ENCODE measurements around the gene MTERF2. TPM values are rescaled to one million over a fixed set of nuclear protein-coding genes. Genes with fewer than 3 reads are reported as not detected.
"Not testable (repeated sequence)": the region's sequence is repeated elsewhere in the genome, so short reads cannot be mapped to it uniquely, and the experiment has no call there.

MTERF2 gene
- total RNA-seq, 1 donor from 2014 or later = 25.1 TPM

GRCh38 chr12:107011519-107011918 is 24.6 kb upstream of the MTERF2 start:
- H3K9ac ChIP-seq = no peak overlapping the region
- no peaks in the 10 kb centered on the region for H3K36me3 ChIP-seq
- H3K36me3 Mint-ChIP-seq = peaks cover 15% of the 10 kb centered on the region
- no peak overlapping the region for H3K4me3 Mint-ChIP-seq
- no peaks in the 10 kb centered on the region for H3K27me3 ChIP-seq
- no peaks in the 10 kb centered on the region for H4K20me1 ChIP-seq (ENCODE audit: low read depth)
- no peak overlapping the region for H3K27ac ChIP-seq
- TF ChIP-seq EZH2 (IDR thresholded peaks at IDR 0.05) (no peak), CTCF (IDR thresholded peaks at IDR 0.05) (no peak), EZH2phosphoT487 (IDR thresholded peaks at IDR 0.05) (no peak)
- H3K9me3 Mint-ChIP-seq = no peaks in the 10 kb centered on the region
- H3K27ac Mint-ChIP-seq = peak overlapping the region; percentile 21
- H2AFZ ChIP-seq (replicated peaks) = no peak overlapping the region
- H3K79me2 ChIP-seq (ENCODE audit: low read depth) = no peaks in the 10 kb centered on the region
- H3K27me3 Mint-ChIP-seq (ENCODE audit: insufficient read depth, low read depth) = peaks cover 6% of the 10 kb centered on the region
- H3K9me3 ChIP-seq (ENCODE audit: low read depth) = no peaks in the 10 kb centered on the region
- H3F3A ChIP-seq (ENCODE audit: low read depth) = no peaks in the 10 kb centered on the region
- no peak for DNase-seq (ENCODE audit: low spot score)
- H3K4me2 ChIP-seq = no peak overlapping the region
- H3K4me3 ChIP-seq = no peak overlapping the region
- H3K4me1 Mint-ChIP-seq = no peaks in the 10 kb centered on the region
- no peaks in the 10 kb centered on the region for H3K4me1 ChIP-seq

- no peaks in the 10 kb centered on the region for H3K79me2 ChIP-seq (ENCODE audit: low read depth)
- no peaks in the 10 kb centered on the region for H3K4me1 ChIP-seq
- TF ChIP-seq EZH2phosphoT487 (IDR thresholded peaks at IDR 0.05) = no peak
- no peak for TF ChIP-seq CTCF (IDR thresholded peaks at IDR 0.05)
- TF ChIP-seq EZH2 (IDR thresholded peaks at IDR 0.05) = no peak
- H3K27me3 Mint-ChIP-seq (ENCODE audit: insufficient read depth, low read depth) = peaks cover 6% of the 10 kb centered on the region
- H3K4me3 ChIP-seq = no peak overlapping the region
- no peak overlapping the region for H3K27ac ChIP-seq
- H3K36me3 ChIP-seq = no peaks in the 10 kb centered on the region
- H3K4me2 ChIP-seq = no peak overlapping the region
- no peak overlapping the region for H3K4me3 Mint-ChIP-seq
- no peaks in the 10 kb centered on the region for H3F3A ChIP-seq (ENCODE audit: low read depth)
- no peaks in the 10 kb centered on the region for H3K27me3 ChIP-seq
- H2AFZ ChIP-seq (replicated peaks) = no peak overlapping the region
- H4K20me1 ChIP-seq (ENCODE audit: low read depth) = no peaks in the 10 kb centered on the region
- peaks cover 5% of the 10 kb centered on the region for H3K9me3 Mint-ChIP-seq
- peaks cover 17% of the 10 kb centered on the region for H3K36me3 Mint-ChIP-seq
- H3K9me3 ChIP-seq (ENCODE audit: low read depth) = no peaks in the 10 kb centered on the region
- H3K27ac Mint-ChIP-seq = no peak overlapping the region
- no peak for DNase-seq (ENCODE audit: low spot score)
- H3K4me1 Mint-ChIP-seq = no peaks in the 10 kb centered on the region
- H3K9ac ChIP-seq = no peak overlapping the region
Observed at GRCh38 chr12:107007411-107007810, 20.5 kb upstream of the MTERF2 start.

- H3F3A ChIP-seq (ENCODE audit: low read depth); H2AFZ ChIP-seq (replicated peaks); H3K27ac ChIP-seq; H3K4me3 ChIP-seq; H3K4me3 Mint-ChIP-seq; H3K4me1 ChIP-seq; H3K9ac ChIP-seq; H3K79me2 ChIP-seq (ENCODE audit: low read depth); H3K36me3 ChIP-seq; H3K9me3 ChIP-seq (ENCODE audit: low read depth); H3K4me1 Mint-ChIP-seq; H3K27me3 ChIP-seq; H3K27ac Mint-ChIP-seq; H3K36me3 Mint-ChIP-seq; H4K20me1 ChIP-seq (ENCODE audit: low read depth); H3K9me3 Mint-ChIP-seq; DNase-seq (ENCODE audit: low spot score); H3K4me2 ChIP-seq; H3K27me3 Mint-ChIP-seq (ENCODE audit: insufficient read depth, low read depth): not testable (repeated sequence)
Observed at GRCh38 chr12:107002665-107003064, 15.7 kb upstream of the MTERF2 start.

- H3K27me3 ChIP-seq = no peaks in the 10 kb centered on the region
- Mint-ChIP-seq H3K36me3 (peaks cover 16% of the 10 kb centered on the region), H3K9me3 (peaks cover 5% of the 10 kb centered on the region), H3K4me3 (no peak overlapping the region), H3K27ac (no peak overlapping the region), H3K4me1 (no peaks in the 10 kb centered on the region), H3K27me3 (ENCODE audit: insufficient read depth, low read depth) (peaks cover 4% of the 10 kb centered on the region)
- H3K9ac ChIP-seq = no peak overlapping the region
- no peak overlapping the region for H3K4me2 ChIP-seq
- no peak overlapping the region for H3K4me3 ChIP-seq
- TF ChIP-seq CTCF (IDR thresholded peaks at IDR 0.05) (no peak), EZH2phosphoT487 (IDR thresholded peaks at IDR 0.05) (no peak), EZH2 (IDR thresholded peaks at IDR 0.05) (no peak)
- H3K79me2 ChIP-seq (ENCODE audit: low read depth) = no peaks in the 10 kb centered on the region
- no peak overlapping the region for H3K27ac ChIP-seq
- no peak for DNase-seq (ENCODE audit: low spot score)
- no peaks in the 10 kb centered on the region for H3K9me3 ChIP-seq (ENCODE audit: low read depth)
- peaks cover 8% of the 10 kb centered on the region for H3K36me3 ChIP-seq
- no peaks in the 10 kb centered on the region for H3K4me1 ChIP-seq
- H2AFZ ChIP-seq (replicated peaks) = no peak overlapping the region
- H4K20me1 ChIP-seq (ENCODE audit: low read depth) = no peaks in the 10 kb centered on the region
- no peaks in the 10 kb centered on the region for H3F3A ChIP-seq (ENCODE audit: low read depth)
Observed at GRCh38 chr12:106999446-106999845, 12.5 kb upstream of the MTERF2 start.

All from neural progenitor cell (in vitro differentiated cells).